Loucy (cell line): ENCODE results near the gene ACADSB.

Source experiments
- H2AFZ ChIP-seq: fragments of 200-600 bp; sonication (generic); 2 replicates; pipeline ENCODE4 v1.6.0; 2016; ENCODE audit warnings: antibody characterized with exemption, mild to moderate bottlenecking, low read length, moderate library complexity
- H3F3A ChIP-seq: fragments of 200-600 bp; 2 replicates; pipeline ENCODE4 v1.6.0; 2016; ENCODE audit warnings: antibody characterized with exemption, low read depth, mild to moderate bottlenecking
- H3K27me3 ChIP-seq: fragments of 200-600 bp; sonication (generic); 2 replicates; pipeline ENCODE4 v1.6.1; 2014; ENCODE audit warnings: low read length, mild to moderate bottlenecking; ENCODE audit not compliant: insufficient read depth, poor library complexity, severe bottlenecking
- H3K36me3 ChIP-seq: fragments of 200-600 bp; sonication (generic); 2 replicates; pipeline ENCODE4 v1.6.1; 2016; ENCODE audit warnings: low read length; ENCODE audit not compliant: insufficient read depth
- H3K4me1 ChIP-seq: fragments of 200-600 bp; sonication (generic); 2 replicates; pipeline ENCODE4 v1.5.1; 2014; ENCODE audit warnings: low read length, mild to moderate bottlenecking; ENCODE audit not compliant: insufficient read depth, poor library complexity, severe bottlenecking
- H3K4me2 ChIP-seq: fragments of 200-600 bp; sonication (generic); 2 replicates; pipeline ENCODE4 v1.6.0; 2014; ENCODE audit warnings: antibody characterized with exemption, low read length, low read depth, mild to moderate bottlenecking; ENCODE audit not compliant: poor library complexity, severe bottlenecking
- H3K4me3 ChIP-seq: fragments of 200-600 bp; sonication (generic); 2 replicates; pipeline ENCODE4 v1.5.1; 2014; ENCODE audit warnings: low read length, mild to moderate bottlenecking, mixed read lengths; ENCODE audit not compliant: poor library complexity, severe bottlenecking
- H3K79me2 ChIP-seq: fragments of 200-600 bp; sonication (generic); 2 replicates; pipeline ENCODE4 v1.6.1; 2014; ENCODE audit warnings: low read length; ENCODE audit not compliant: insufficient read depth
- H3K9ac ChIP-seq: fragments of 200-600 bp; sonication (generic); 2 replicates; pipeline ENCODE4 v1.6.0; 2014; ENCODE audit warnings: mild to moderate bottlenecking, low read depth, low read length, moderate library complexity; ENCODE audit not compliant: poor library complexity, severe bottlenecking
- H3K9me2 ChIP-seq: fragments of 200-600 bp; sonication (generic); replicated peaks from 2 replicates; pipeline ENCODE4 v1.6.1; 2016; ENCODE audit warnings: low read depth, low read length, mixed read lengths
- H3K9me3 ChIP-seq: fragments of 200-600 bp; sonication (generic); 2 replicates; pipeline ENCODE4 v1.6.1; 2014; ENCODE audit warnings: mild to moderate bottlenecking, antibody characterized with exemption, low read length, low read depth; ENCODE audit not compliant: insufficient read depth
- H4K20me1 ChIP-seq: fragments of 200-600 bp; sonication (generic); 2 replicates; pipeline ENCODE4 v1.6.0; 2014; ENCODE audit warnings: antibody characterized with exemption, low read length, mild to moderate bottlenecking; ENCODE audit not compliant: insufficient read depth, poor library complexity, severe bottlenecking
- CTCF ChIP-seq: fragments of 200-600 bp; sonication (generic); conservative IDR thresholded peaks from 2 replicates; pipeline ENCODE4 v1.5.1; 2014; ENCODE audit warnings: mild to moderate bottlenecking, antibody characterized with exemption, low read length
- EZH2phosphoT487 ChIP-seq: fragments of 200-600 bp; IDR thresholded peaks from 2 replicates; pipeline ENCODE4 v1.6.1; 2018; ENCODE audit warnings: antibody characterized with exemption, mild to moderate bottlenecking, moderate library complexity, borderline replicate concordance

Gene ACADSB

GRCh38 chr10:123062726-123063125, 53.9 kb downstream of the ACADSB start:
- Histone ChIP-seq H3F3A (no peaks in the 10 kb centered on the region), H3K9me3 (no peaks in the 10 kb centered on the region), H3K9me2 (no peaks in the 10 kb centered on the region), H3K4me2 (no peak overlapping the region), H2AFZ (no peak overlapping the region), H3K4me1 (no peaks in the 10 kb centered on the region), H3K27me3 (no peaks in the 10 kb centered on the region), H3K9ac (no peak overlapping the region), H4K20me1 (no peaks in the 10 kb centered on the region), H3K79me2 (no peaks in the 10 kb centered on the region), H3K36me3 (no peaks in the 10 kb centered on the region), H3K4me3 (no peak overlapping the region)
- no peak for TF ChIP-seq CTCF
- TF ChIP-seq EZH2phosphoT487, result no peak

- H3K4me3 ChIP-seq, result no peak overlapping the region
- H3K9me3 ChIP-seq, result no peaks in the 10 kb centered on the region
- no peaks in the 10 kb centered on the region for H3K27me3 ChIP-seq
- no peaks in the 10 kb centered on the region for H3K4me1 ChIP-seq
- no peak overlapping the region for H2AFZ ChIP-seq
- no peaks in the 10 kb centered on the region for H3K36me3 ChIP-seq
- H3K4me2 ChIP-seq, result no peak overlapping the region
- no peaks in the 10 kb centered on the region for H3F3A ChIP-seq
- H3K9me2 ChIP-seq, result no peaks in the 10 kb centered on the region
- no peaks in the 10 kb centered on the region for H3K79me2 ChIP-seq
- H3K9ac ChIP-seq, result no peak overlapping the region
- no peaks in the 10 kb centered on the region for H4K20me1 ChIP-seq
- TF ChIP-seq EZH2phosphoT487, result no peak
- TF ChIP-seq CTCF, result no peak
Observed at GRCh38 chr10:123068087-123068853, 59.5 kb downstream of the ACADSB start.

GRCh38 chr10:123069246-123069986, 60.6 kb downstream of the ACADSB start:
- Histone ChIP-seq H2AFZ (no peak overlapping the region), H3K9me3 (no peaks in the 10 kb centered on the region), H3F3A (no peaks in the 10 kb centered on the region), H3K79me2 (no peaks in the 10 kb centered on the region), H3K9ac (no peak overlapping the region), H4K20me1 (no peaks in the 10 kb centered on the region), H3K4me2 (no peak overlapping the region), H3K4me3 (no peak overlapping the region), H3K27me3 (no peaks in the 10 kb centered on the region), H3K9me2 (no peaks in the 10 kb centered on the region), H3K36me3 (no peaks in the 10 kb centered on the region), H3K4me1 (no peaks in the 10 kb centered on the region)
- TF ChIP-seq EZH2phosphoT487 (no peak), CTCF (no peak)
